ENCODE results near the gene TM9SF1. TPM values are rescaled to one million over a fixed set of nuclear protein-coding genes. Genes with fewer than 3 reads are reported as not detected.

The TM9SF1 gene
- total and polyA plus RNA-seq, 2 of the 4 experiments (the other 2 are of a cell fraction), result 40.4 to 65.6 TPM

DNA sequence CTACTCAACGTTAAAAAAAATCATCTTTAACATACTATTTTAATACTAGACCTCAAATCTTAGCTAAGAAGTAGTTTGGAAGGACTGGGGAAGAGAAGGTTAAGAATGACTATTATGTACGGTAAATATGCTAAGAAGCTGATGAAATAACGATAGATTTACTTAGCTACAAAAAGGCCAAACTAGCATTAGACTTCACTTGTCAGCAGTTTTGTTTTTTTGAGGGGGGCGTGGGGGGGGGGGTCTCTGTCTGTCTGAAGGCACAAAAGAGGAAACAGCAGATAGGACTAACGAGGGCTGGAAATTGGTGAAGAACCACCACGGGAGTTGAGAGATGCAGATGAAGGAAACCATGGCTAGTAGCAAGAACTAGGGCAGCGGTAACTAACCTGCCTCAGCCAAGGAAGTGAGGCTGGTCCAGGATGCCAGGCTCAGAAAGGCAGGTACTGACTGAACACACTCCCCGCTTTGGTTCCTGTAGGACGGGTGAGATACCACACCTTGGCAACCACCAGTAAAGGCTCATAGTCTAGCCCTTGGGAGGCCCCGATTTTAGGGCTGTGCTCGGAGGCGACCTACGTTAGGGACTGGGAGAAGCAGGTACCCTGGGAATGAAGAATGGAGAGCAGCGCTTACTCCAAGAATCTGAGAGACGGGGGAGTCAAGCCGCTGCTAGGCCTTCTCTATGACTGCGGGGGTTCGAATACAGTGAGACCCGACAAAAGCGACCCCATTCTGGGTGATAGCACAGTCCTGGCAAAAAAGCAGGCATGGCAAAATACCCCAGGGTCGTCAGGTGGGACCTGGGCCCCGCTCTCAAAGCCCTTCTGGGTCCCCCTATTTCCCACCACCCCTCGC lies 36.3 kb upstream of the TM9SF1 start:
- H3K9ac ChIP-seq (ENCODE audit: low read depth, low read length), result peak overlapping the region; percentile 91
- H3K4me1 ChIP-seq (ENCODE audit: control insufficient read depth, insufficient read depth, low read length), result peaks cover 8% of the 10 kb centered on the region
- peak overlapping the region; percentile 98 for H3K23ac ChIP-seq (ENCODE audit: low read depth, low read length)
- peak overlapping the region; percentile 99 for H3K14ac ChIP-seq (replicated peaks; ENCODE audit: low read depth, low read length)
- H4K91ac ChIP-seq (ENCODE audit: insufficient read depth, low read depth, low read length), result peak overlapping the region; percentile 93
- DNase-seq (no peak), ATAC-seq (ENCODE audit: low read depth) (no peak)
- H3K9me3 ChIP-seq (ENCODE audit: control insufficient read depth, insufficient read depth, low read length), result no peaks in the 10 kb centered on the region
- H3K4me2 ChIP-seq (ENCODE audit: low read depth, low read length), result peak overlapping the region; percentile 98
- H2AFZ ChIP-seq (replicated peaks; ENCODE audit: low read length, poor library complexity), result peak overlapping the region; percentile 100
- POLR2A ChIA-PET (ENCODE audit: unreplicated experiment), result no interaction called here
- peaks cover 40 to 77% of the 10 kb centered on the region in 2 experiments for H3K79me1 ChIP-seq (ENCODE audit: low read depth in 1 of 2, low read length in 2 of 2)
- peak overlapping the region; percentile 99 for H2AK9ac ChIP-seq (replicated peaks; ENCODE audit: low read depth, low read length, poor library complexity)
- dilution Hi-C loops (cut with HindIII; ENCODE audit: low sequenced_read_pairs, unreplicated experiment) (no loop called here), intact Hi-C loops (cut with micrococcal nuclease) (loop anchor here (1.0 kb wide), 1 partner anchor 15 kb away; the partner anchor contains the start of gene MDP1), in situ Hi-C loops (cut with MboI; ENCODE audit: low sequenced_read_pairs) (loop anchor here (10.0 kb wide), 1 partner anchor 203 kb away; no protein-coding TSS in a partner anchor)
- peaks cover 9% of the 10 kb centered on the region for H3K36me3 ChIP-seq (ENCODE audit: control insufficient read depth, insufficient read depth, low read length)
- H2BK120ac ChIP-seq (ENCODE audit: low read depth, low read length), result peak overlapping the region; percentile 51
- CTCF ChIA-PET, result no interaction called here
- peak overlapping the region; percentile 65 for H4K5ac ChIP-seq (ENCODE audit: low read depth, low read length)
- H2BK15ac ChIP-seq (ENCODE audit: low read depth, low read length), result no peak overlapping the region
- peak overlapping the region; percentile 56 for H3K4me3 ChIP-seq (ENCODE audit: insufficient read depth, low read depth, low read length)
- H3K4ac ChIP-seq (ENCODE audit: low read depth, low read length), result peak overlapping the region; percentile 98
- peak overlapping the region; percentile 95 to 100 for H4K8ac ChIP-seq (ENCODE audit: low read depth in 2 of 2, low read length in 2 of 2)
- H2BK5ac ChIP-seq (ENCODE audit: low read depth, low read length, poor library complexity, severe bottlenecking), result peak overlapping the region; percentile 84
- no peak overlapping the region for H2BK20ac ChIP-seq (ENCODE audit: low read depth, low read length)
- 2% methylated on average over 9 of the region's 23 CpGs; no CpG with 5 or more reads in 1 of the 2 experiments for WGBS, 2 experiments (ENCODE audit: extremely low coverage in 2 of 2, insufficient read length in 1 of 2)
- TF ChIP-seq POLR2A (IDR thresholded peaks at IDR 0.05; ENCODE audit: low read depth, low read length), result no peak
- no peak for TF ChIP-seq RCOR1 (IDR thresholded peaks at IDR 0.05; ENCODE audit: insufficient replicate concordance, low read length)
- no TSS peak for BruUV-seq (replicated peaks)
- H3K27me3 ChIP-seq (ENCODE audit: control insufficient read depth, insufficient read depth, low read length), result no peaks in the 10 kb centered on the region
- peaks cover 8% of the 10 kb centered on the region for H3K9me1 ChIP-seq (ENCODE audit: insufficient read depth, low read length)
- peak overlapping the region; percentile 91 for H3K27ac ChIP-seq (ENCODE audit: insufficient read depth, low read length)
- H4K20me1 ChIP-seq (ENCODE audit: insufficient read depth, low read length), result no peaks in the 10 kb centered on the region
- peak overlapping the region; percentile 97 for H3K56ac ChIP-seq (ENCODE audit: extremely low read depth, insufficient read depth, low read length)
- H3K18ac ChIP-seq (ENCODE audit: low read depth, low read length), result no peak overlapping the region
- H2AK5ac ChIP-seq (ENCODE audit: low read depth, low read length), result peak overlapping the region; percentile 97
